Activated naive CD8-positive, alpha-beta T cell treated with anti-CD3 and anti-CD28 coated beads, Interleukin-2, amount 10 ng/mL, durations not matched to agents 7 days and 5 days (primary cell): ENCODE data around the gene CCT7. TPM values are rescaled to one million over a fixed set of nuclear protein-coding genes. Genes with fewer than 3 reads are reported as not detected.

ENCODE experiments used
- total RNA-seq, 2 experiments: library from RNA; stranded (reverse); gene quantifications; one replicate each; pipeline ENCODE4 v1.2.3, GENCODE V29; 2021

CCT7 gene
- total RNA-seq, 2 experiments from 2014 or later: 243 to 271 TPM

Other genes starting within 250 kb of the CCT7 start
- 10 to 100 TPM; 11.9 to 13.3 TPM for gene SFXN5, start 162.6 kb upstream of the CCT7 start, total RNA-seq
- 1 to 10 TPM; 4.8 to 4.9 TPM for gene RAB11FIP5, start 121.4 kb upstream of the CCT7 start, total RNA-seq
- gene NOTO, start 31.7 kb upstream of the CCT7 start, total RNA-seq: not detected
- 10 to 100 TPM; 18.2 to 26.9 TPM for gene SMYD5, start 20.1 kb upstream of the CCT7 start, total RNA-seq
- 10 to 100 TPM; 11.6 to 12.5 TPM for gene PRADC1, start 1.1 kb upstream of the CCT7 start, total RNA-seq
- 10 to 100 TPM; 33.6 to 35.7 TPM for gene FBXO41, start 50.2 kb downstream of the CCT7 start, total RNA-seq
- gene EGR4, start 59.2 kb downstream of the CCT7 start, total RNA-seq: not detected
- gene ALMS1, start 151.5 kb downstream of the CCT7 start, total RNA-seq: 10 to 100 TPM; 20.1 to 22.4 TPM